ENCODE results near the gene SPTBN4. TPM values are rescaled to one million over a fixed set of nuclear protein-coding genes. Genes with fewer than 3 reads are reported as not detected.

Gene SPTBN4
- total and polyA plus RNA-seq, 2 donors (not counting 1 experiment from before 2014, with no cell fraction given), result 1.3 to 6.6 TPM

- no peak overlapping the region for H3K4me2 ChIP-seq (ENCODE audit: extremely low read depth, insufficient read depth, low read length)
- no peak overlapping the region for H2AFZ ChIP-seq (ENCODE audit: low read length)
- peaks cover 14% of the 10 kb centered on the region for H3K27me3 ChIP-seq (ENCODE audit: control insufficient read depth, insufficient read depth, low read length)
- no peaks in the 10 kb centered on the region for H3K9me3 ChIP-seq (ENCODE audit: control insufficient read depth, insufficient read depth, low read depth, low read length)
- H3K4me1 ChIP-seq (ENCODE audit: control insufficient read depth, extremely low read depth, insufficient read depth, low read length), result no peaks in the 10 kb centered on the region
- H4K20me1 ChIP-seq (ENCODE audit: control insufficient read depth, extremely low read depth, insufficient read depth, low read length), result no peaks in the 10 kb centered on the region
- H3K27ac ChIP-seq (ENCODE audit: insufficient read depth, low read length), result no peak overlapping the region
- no peak overlapping the region for H3K9ac ChIP-seq (ENCODE audit: insufficient read depth, low read length)
- H3K4me3 ChIP-seq (replicated peaks in 1 of 4; ENCODE audit: control extremely low read depth in 1 of 4, insufficient read depth in 1 of 4, low read depth in 3 of 4, low read length in 4 of 4), result no peak overlapping the region
- TF ChIP-seq EZH2 (IDR thresholded peaks at IDR 0.05; ENCODE audit: low read length, missing control alignments) (no peak), CTCF (conservative IDR thresholded peaks at IDR 0.05 in 1 of 2, IDR thresholded peaks at IDR 0.05 in 1 of 2; ENCODE audit: low read depth in 1 of 2, low read length in 2 of 2) (no peak)
- no peaks in the 10 kb centered on the region for H3K36me3 ChIP-seq (ENCODE audit: control insufficient read depth, insufficient read depth, low read length)
- H3K79me2 ChIP-seq (ENCODE audit: control insufficient read depth, insufficient read depth, low read length), result no peaks in the 10 kb centered on the region
- no peak for DNase-seq (ENCODE audit: low read depth in 2 of 2)
These were observed 84.2 kb downstream of the SPTBN4 start for GRCh38 chr19:40550951-40551350.

- Histone ChIP-seq H3K9ac (ENCODE audit: insufficient read depth, low read length) (no peak overlapping the region), H4K20me1 (ENCODE audit: control insufficient read depth, extremely low read depth, insufficient read depth, low read length) (no peaks in the 10 kb centered on the region), H3K36me3 (ENCODE audit: control insufficient read depth, insufficient read depth, low read length) (no peaks in the 10 kb centered on the region), H2AFZ (ENCODE audit: low read length) (no peak overlapping the region), H3K4me1 (ENCODE audit: control insufficient read depth, extremely low read depth, insufficient read depth, low read length) (no peaks in the 10 kb centered on the region), H3K4me3 (replicated peaks in 1 of 4; ENCODE audit: control extremely low read depth in 1 of 4, insufficient read depth in 1 of 4, low read depth in 3 of 4, low read length in 4 of 4) (no peak overlapping the region), H3K27me3 (ENCODE audit: control insufficient read depth, insufficient read depth, low read length) (peaks cover 14% of the 10 kb centered on the region), H3K27ac (ENCODE audit: insufficient read depth, low read length) (no peak overlapping the region), H3K9me3 (ENCODE audit: control insufficient read depth, insufficient read depth, low read depth, low read length) (no peaks in the 10 kb centered on the region), H3K79me2 (ENCODE audit: control insufficient read depth, insufficient read depth, low read length) (no peaks in the 10 kb centered on the region), H3K4me2 (ENCODE audit: extremely low read depth, insufficient read depth, low read length) (no peak overlapping the region)
- DNase-seq (ENCODE audit: low read depth in 2 of 2), result no peak
- TF ChIP-seq EZH2 (IDR thresholded peaks at IDR 0.05; ENCODE audit: low read length, missing control alignments), result no peak
- no peak for TF ChIP-seq CTCF (conservative IDR thresholded peaks at IDR 0.05 in 1 of 2, IDR thresholded peaks at IDR 0.05 in 1 of 2; ENCODE audit: low read depth in 1 of 2, low read length in 2 of 2)
These were observed 86.0 kb downstream of the SPTBN4 start for GRCh38 chr19:40552848-40553247.

GRCh38 chr19:40553885-40554857 is 87.4 kb downstream of the SPTBN4 start:
- H4K20me1 ChIP-seq (ENCODE audit: control insufficient read depth, extremely low read depth, insufficient read depth, low read length), result no peaks in the 10 kb centered on the region
- no peak overlapping the region for H3K27ac ChIP-seq (ENCODE audit: insufficient read depth, low read length)
- H3K36me3 ChIP-seq (ENCODE audit: control insufficient read depth, insufficient read depth, low read length), result no peaks in the 10 kb centered on the region
- no peaks in the 10 kb centered on the region for H3K4me1 ChIP-seq (ENCODE audit: control insufficient read depth, extremely low read depth, insufficient read depth, low read length)
- no peak overlapping the region for H3K4me2 ChIP-seq (ENCODE audit: extremely low read depth, insufficient read depth, low read length)
- H3K4me3 ChIP-seq (replicated peaks in 1 of 4; ENCODE audit: control extremely low read depth in 1 of 4, insufficient read depth in 1 of 4, low read depth in 3 of 4, low read length in 4 of 4), result no peak overlapping the region
- H3K9ac ChIP-seq (ENCODE audit: insufficient read depth, low read length), result no peak overlapping the region
- H3K27me3 ChIP-seq (ENCODE audit: control insufficient read depth, insufficient read depth, low read length), result peaks cover 10% of the 10 kb centered on the region
- DNase-seq (ENCODE audit: low read depth in 2 of 2), result no peak
- H3K79me2 ChIP-seq (ENCODE audit: control insufficient read depth, insufficient read depth, low read length), result no peaks in the 10 kb centered on the region
- no peak overlapping the region for H2AFZ ChIP-seq (ENCODE audit: low read length)
- TF ChIP-seq EZH2 (IDR thresholded peaks at IDR 0.05; ENCODE audit: low read length, missing control alignments) (no peak), CTCF (conservative IDR thresholded peaks at IDR 0.05 in 1 of 2, IDR thresholded peaks at IDR 0.05 in 1 of 2; ENCODE audit: low read depth in 1 of 2, low read length in 2 of 2) (no peak)
- H3K9me3 ChIP-seq (ENCODE audit: control insufficient read depth, insufficient read depth, low read depth, low read length), result no peaks in the 10 kb centered on the region

Measured in fibroblast of lung (primary cell).